Calu3 (cell line): ENCODE results near the gene RSPH1. TPM values are rescaled to one million over a fixed set of nuclear protein-coding genes. Genes with fewer than 3 reads are reported as not detected.

Source experiments
- BruUV-seq: library from RNA; stranded (reverse); fragments of 400-500 nt; replicated peaks from 2 replicates; lab custom pipeline; 2021; lab: Mats Ljungman, UMichigan
- CTCF ChIA-PET: fragments of 300-600 bp; sonication (Branson Sonifier 250); formaldehyde crosslinking; loops from one replicate; lab custom pipeline; 2022; ENCODE audit warnings: antibody characterized with exemption; lab: Charles Lee
- DNase-seq: peaks from one replicate; pipeline ENCODE4 v3.0.0; 2022
- H3K27ac Mint-ChIP-seq: one replicate; pipeline ENCODE4 v1.8.0; 2022; ENCODE audit warnings: mixed read lengths; ENCODE audit not compliant: unreplicated experiment
- H3K27me3 Mint-ChIP-seq: one replicate; pipeline ENCODE4 v1.8.0; 2022; ENCODE audit warnings: mixed read lengths; ENCODE audit not compliant: unreplicated experiment
- H3K36me3 Mint-ChIP-seq: one replicate; pipeline ENCODE4 v1.8.0; 2022; ENCODE audit warnings: mild to moderate bottlenecking, moderate library complexity, mixed read lengths; ENCODE audit not compliant: insufficient read depth, unreplicated experiment
- H3K4me1 Mint-ChIP-seq: one replicate; pipeline ENCODE4 v1.8.0; 2022; ENCODE audit warnings: mild to moderate bottlenecking, low read depth, mixed read lengths; ENCODE audit not compliant: unreplicated experiment
- H3K4me3 Mint-ChIP-seq: one replicate; pipeline ENCODE4 v1.8.0; 2022; ENCODE audit warnings: mild to moderate bottlenecking, low read depth, moderate library complexity, mixed read lengths; ENCODE audit not compliant: unreplicated experiment
- H3K9me3 Mint-ChIP-seq: one replicate; pipeline ENCODE4 v1.8.0; 2022; ENCODE audit warnings: low read depth, mixed read lengths; ENCODE audit not compliant: unreplicated experiment
- intact Hi-C: fragments of 100-400 bp; cut with micrococcal nuclease; formaldehyde crosslinking; loops from one replicate; pipeline ENCODE4 v1.10.0; 2022; ENCODE audit not compliant: unreplicated experiment
- total RNA-seq: library from RNA; stranded (reverse); gene quantifications from 2 replicates; pipeline ENCODE4 v1.2.3, GENCODE V29; 2022
- TF ChIP-seq, protein P1 (sequence below): fragments of 200-600 bp; IDR thresholded peaks from one replicate; pipeline ENCODE4 v1.8.0; 2022; ENCODE audit warnings: antibody characterized with exemption; ENCODE audit not compliant: unreplicated experiment

RSPH1 gene
- total RNA-seq, 1 experiment from 2014 or later: 2.2 TPM

DNA sequence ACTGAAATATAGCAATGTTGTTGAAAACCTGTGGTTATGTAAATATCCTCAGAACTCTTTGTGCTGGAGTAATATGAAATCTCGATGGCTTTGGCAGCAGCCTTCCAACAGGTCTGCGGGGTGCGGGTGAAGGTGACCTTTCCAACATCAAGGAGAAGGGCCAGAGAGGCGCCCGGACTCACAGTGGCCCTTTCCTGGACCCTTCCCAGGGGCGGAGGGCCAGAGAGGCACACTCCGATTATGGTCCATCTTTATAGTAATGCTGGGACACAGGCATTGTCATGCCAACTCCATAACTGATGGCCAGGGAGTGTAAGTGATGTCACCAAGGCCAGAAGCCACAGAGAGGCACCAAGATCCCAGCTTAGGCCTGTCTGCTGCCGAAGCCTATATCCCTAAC lies 35.7 kb upstream of the RSPH1 start:
- peaks cover 2% of the 10 kb centered on the region for H3K4me1 Mint-ChIP-seq
- H3K4me3 Mint-ChIP-seq: no peak overlapping the region
- H3K27ac Mint-ChIP-seq: no peak overlapping the region
- no TSS peak for BruUV-seq
- no peak for DNase-seq
- TF ChIP-seq, protein P1, sequence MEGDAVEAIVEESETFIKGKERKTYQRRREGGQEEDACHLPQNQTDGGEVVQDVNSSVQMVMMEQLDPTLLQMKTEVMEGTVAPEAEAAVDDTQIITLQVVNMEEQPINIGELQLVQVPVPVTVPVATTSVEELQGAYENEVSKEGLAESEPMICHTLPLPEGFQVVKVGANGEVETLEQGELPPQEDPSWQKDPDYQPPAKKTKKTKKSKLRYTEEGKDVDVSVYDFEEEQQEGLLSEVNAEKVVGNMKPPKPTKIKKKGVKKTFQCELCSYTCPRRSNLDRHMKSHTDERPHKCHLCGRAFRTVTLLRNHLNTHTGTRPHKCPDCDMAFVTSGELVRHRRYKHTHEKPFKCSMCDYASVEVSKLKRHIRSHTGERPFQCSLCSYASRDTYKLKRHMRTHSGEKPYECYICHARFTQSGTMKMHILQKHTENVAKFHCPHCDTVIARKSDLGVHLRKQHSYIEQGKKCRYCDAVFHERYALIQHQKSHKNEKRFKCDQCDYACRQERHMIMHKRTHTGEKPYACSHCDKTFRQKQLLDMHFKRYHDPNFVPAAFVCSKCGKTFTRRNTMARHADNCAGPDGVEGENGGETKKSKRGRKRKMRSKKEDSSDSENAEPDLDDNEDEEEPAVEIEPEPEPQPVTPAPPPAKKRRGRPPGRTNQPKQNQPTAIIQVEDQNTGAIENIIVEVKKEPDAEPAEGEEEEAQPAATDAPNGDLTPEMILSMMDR: no peak
- no peaks in the 10 kb centered on the region for H3K9me3 Mint-ChIP-seq
- intact Hi-C loops: no loop called here
- no peaks in the 10 kb centered on the region for H3K36me3 Mint-ChIP-seq
- no peaks in the 10 kb centered on the region for H3K27me3 Mint-ChIP-seq
- CTCF ChIA-PET: no interaction called here

DNA sequence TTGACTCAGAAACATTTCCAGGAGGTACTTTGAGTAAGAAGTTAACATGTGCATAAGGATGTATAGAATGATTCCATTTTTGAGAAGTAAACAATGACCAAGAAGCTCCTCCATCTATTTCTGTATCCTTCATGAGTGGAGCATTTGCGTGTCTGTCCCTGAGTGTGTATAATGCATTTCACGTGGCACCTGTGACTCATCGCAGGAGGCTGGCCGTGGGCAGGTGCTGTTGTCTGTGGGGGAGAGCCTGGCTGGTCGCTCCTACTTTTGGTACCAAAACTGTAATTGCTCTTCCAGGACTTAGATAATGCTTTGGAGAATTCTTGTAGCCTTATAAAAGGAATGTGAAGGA lies 34.1 kb upstream of the RSPH1 start:
- no peak overlapping the region for H3K27ac Mint-ChIP-seq
- H3K36me3 Mint-ChIP-seq: peaks cover 8% of the 10 kb centered on the region
- DNase-seq: no peak
- TF ChIP-seq, protein P1: no peak
- intact Hi-C loops: no loop called here
- CTCF ChIA-PET: no interaction called here
- peaks cover 18% of the 10 kb centered on the region for H3K4me1 Mint-ChIP-seq
- H3K9me3 Mint-ChIP-seq: no peaks in the 10 kb centered on the region
- no peaks in the 10 kb centered on the region for H3K27me3 Mint-ChIP-seq
- no peak overlapping the region for H3K4me3 Mint-ChIP-seq
- no TSS peak for BruUV-seq

DNA sequence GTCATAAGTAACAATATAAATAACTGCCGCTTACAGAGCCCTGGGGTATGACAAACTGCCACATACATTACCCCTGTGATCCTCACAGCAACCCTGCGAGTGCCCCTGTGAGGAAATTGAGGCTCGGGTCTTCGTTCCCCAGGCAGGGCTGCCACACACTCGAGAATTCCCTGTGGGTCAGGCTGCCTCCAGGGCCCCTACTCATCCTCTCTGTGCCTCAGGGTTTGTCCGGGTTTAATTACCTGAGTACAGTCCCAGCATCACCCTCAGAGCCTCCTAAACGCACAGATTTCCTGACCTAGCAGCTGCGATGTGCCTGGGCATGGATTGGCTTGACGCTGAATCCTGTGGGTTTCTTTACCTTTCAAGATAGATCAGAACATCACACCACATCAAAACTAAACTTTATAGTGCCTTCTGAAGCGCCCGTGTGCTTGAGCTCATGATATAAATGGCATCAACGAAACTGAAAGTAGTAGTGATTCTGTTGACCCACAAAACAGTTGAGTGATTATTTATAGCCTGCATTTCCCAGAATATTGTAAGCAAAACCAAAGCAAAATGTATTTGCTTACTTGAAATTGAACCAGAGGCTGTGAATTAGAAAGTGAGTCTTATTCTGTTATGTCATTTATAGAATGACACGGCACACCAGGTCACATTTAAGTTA lies 31.6 kb upstream of the RSPH1 start:
- no peak overlapping the region for H3K4me3 Mint-ChIP-seq
- CTCF ChIA-PET: no interaction called here
- intact Hi-C loops: no loop called here

DNA sequence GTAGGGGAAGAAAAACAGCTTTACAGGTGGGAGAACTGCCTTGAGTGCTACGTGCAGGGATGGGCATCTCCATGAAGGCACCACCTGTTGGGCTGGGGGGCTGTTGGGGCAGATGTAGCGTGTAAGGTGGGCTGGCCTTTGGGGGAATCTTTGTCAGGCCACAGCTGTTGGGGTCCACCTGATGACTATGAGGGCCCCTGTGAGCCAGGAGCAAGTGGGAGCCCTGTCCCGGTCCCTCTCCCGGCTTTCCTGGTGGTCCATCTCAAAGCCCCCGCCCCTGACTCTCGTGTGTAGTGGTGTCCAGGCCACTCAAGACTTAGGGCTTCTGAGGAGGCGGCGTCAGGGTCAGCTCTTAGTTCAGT lies 31.1 kb upstream of the RSPH1 start:
- intact Hi-C loops: no loop called here
- no peak for DNase-seq
- no peak overlapping the region for H3K4me3 Mint-ChIP-seq
- H3K36me3 Mint-ChIP-seq: peaks cover 18% of the 10 kb centered on the region
- CTCF ChIA-PET: no interaction called here
- BruUV-seq: no TSS peak
- H3K27me3 Mint-ChIP-seq: no peaks in the 10 kb centered on the region
- peak overlapping the region; percentile 11 for H3K27ac Mint-ChIP-seq
- peaks cover 32% of the 10 kb centered on the region for H3K4me1 Mint-ChIP-seq
- H3K9me3 Mint-ChIP-seq: no peaks in the 10 kb centered on the region
- TF ChIP-seq, protein P1: no peak

More for the DNA sequence above, 31.6 kb upstream of the RSPH1 start:
- Mint-ChIP-seq H3K27me3 (no peaks in the 10 kb centered on the region), H3K36me3 (peaks cover 18% of the 10 kb centered on the region), H3K4me1 (peaks cover 32% of the 10 kb centered on the region), H3K9me3 (no peaks in the 10 kb centered on the region), H3K27ac (no peak overlapping the region)
- no TSS peak for BruUV-seq
- TF ChIP-seq, protein P1: no peak
- DNase-seq: no peak
